ENCODE data around the gene ATG14. TPM values are rescaled to one million over a fixed set of nuclear protein-coding genes. Genes with fewer than 3 reads are reported as not detected.

ATG14 gene
- total RNA-seq, 2 donors from 2014 or later, result 6.7 to 11.1 TPM

DNA sequence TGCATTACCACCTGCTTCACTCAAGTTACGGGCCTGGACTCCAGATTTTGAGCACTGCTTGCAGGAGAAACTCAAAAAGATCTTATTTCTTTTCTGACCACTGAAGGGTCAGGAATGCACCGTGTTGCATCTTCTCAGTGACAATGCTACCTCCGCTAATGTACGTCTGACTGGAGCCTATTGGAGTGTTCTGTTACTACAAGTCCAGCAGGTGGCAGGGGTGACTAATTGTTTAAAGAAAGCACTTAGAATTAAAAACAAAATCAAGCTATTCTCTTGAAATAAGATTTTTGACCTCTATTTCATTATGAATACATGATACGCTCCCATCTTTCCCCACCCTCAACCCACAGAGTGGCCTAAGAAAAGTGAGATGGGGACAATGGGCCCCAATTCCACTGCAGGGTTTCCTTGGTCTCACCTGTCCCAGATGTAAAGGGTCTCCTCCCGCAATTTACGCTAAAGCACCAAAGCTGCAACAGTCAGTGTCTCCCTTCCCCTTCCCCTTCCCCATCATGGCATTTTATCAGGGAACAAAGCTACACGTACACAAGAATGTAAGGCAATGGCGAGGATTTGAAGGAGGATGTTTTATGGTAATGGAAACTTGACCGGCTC lies 26.5 kb upstream of the ATG14 start:
- Histone ChIP-seq H3K36me3 (no peaks in the 10 kb centered on the region), H3K27ac (no peak overlapping the region), H3K4me1 (no peaks in the 10 kb centered on the region), H3K27me3 (peaks cover 0 to 4% of the 10 kb centered on the region in 2 donors), H3K4me3 (no peak overlapping the region), H3K9me3 (no peaks in the 10 kb centered on the region)
- no peak for DNase-seq (ENCODE audit: low spot score)
- TF ChIP-seq, protein P1, sequence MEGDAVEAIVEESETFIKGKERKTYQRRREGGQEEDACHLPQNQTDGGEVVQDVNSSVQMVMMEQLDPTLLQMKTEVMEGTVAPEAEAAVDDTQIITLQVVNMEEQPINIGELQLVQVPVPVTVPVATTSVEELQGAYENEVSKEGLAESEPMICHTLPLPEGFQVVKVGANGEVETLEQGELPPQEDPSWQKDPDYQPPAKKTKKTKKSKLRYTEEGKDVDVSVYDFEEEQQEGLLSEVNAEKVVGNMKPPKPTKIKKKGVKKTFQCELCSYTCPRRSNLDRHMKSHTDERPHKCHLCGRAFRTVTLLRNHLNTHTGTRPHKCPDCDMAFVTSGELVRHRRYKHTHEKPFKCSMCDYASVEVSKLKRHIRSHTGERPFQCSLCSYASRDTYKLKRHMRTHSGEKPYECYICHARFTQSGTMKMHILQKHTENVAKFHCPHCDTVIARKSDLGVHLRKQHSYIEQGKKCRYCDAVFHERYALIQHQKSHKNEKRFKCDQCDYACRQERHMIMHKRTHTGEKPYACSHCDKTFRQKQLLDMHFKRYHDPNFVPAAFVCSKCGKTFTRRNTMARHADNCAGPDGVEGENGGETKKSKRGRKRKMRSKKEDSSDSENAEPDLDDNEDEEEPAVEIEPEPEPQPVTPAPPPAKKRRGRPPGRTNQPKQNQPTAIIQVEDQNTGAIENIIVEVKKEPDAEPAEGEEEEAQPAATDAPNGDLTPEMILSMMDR (IDR thresholded peaks at IDR 0.05), result peak; percentile 36 to 66

DNA sequence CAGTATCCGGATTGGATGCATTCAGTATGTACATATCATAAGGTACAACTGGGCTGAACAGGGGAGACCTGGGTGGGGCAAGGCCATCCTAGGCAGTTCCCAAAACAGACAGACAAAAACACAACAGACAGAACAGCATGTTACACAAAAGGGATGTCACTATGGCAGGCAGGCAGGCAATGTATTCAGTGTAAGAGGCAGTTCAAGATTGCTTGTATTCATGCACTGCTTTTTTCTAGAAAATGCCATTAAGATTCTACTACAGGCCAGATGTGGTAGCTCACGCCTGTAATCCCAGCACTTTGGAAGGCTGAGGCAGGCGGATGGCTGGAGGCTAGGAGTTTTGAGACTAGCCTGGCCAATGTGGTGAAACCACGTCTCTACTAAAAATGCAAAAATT lies 25.3 kb upstream of the ATG14 start:
- H3K4me3 ChIP-seq, result no peak overlapping the region
- no peaks in the 10 kb centered on the region for H3K9me3 ChIP-seq
- DNase-seq (ENCODE audit: low spot score), result no peak
- peaks cover 0 to 4% of the 10 kb centered on the region in 2 donors for H3K27me3 ChIP-seq
- H3K4me1 ChIP-seq, result no peaks in the 10 kb centered on the region
- no peaks in the 10 kb centered on the region for H3K36me3 ChIP-seq
- TF ChIP-seq, protein P1 (IDR thresholded peaks at IDR 0.05), result no peak
- no peak overlapping the region for H3K27ac ChIP-seq

DNA sequence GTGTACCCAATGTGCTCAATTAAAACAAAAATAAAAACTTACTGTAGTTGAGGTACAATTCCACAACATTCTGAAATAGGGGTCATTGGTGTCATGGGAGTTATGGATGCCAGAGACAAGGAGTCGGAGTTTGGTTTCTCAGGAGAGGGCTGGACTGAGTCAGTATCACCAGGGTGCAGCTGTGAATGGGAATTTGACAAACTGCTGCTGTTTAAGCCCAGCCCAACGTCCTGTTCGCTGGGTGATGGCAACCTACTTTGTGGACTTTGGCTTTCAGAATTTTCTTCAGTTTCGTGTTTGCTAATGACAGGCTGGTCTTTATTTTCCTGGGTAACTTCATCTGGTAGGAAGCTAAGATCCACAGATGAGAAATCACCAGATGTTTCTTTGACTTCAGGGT lies 24.9 kb upstream of the ATG14 start:
- Histone ChIP-seq H3K4me1 (no peaks in the 10 kb centered on the region), H3K4me3 (no peak overlapping the region), H3K36me3 (no peaks in the 10 kb centered on the region), H3K27ac (no peak overlapping the region), H3K9me3 (no peaks in the 10 kb centered on the region), H3K27me3 (peaks cover 0 to 4% of the 10 kb centered on the region in 2 donors)
- DNase-seq (ENCODE audit: low spot score), result no peak
- TF ChIP-seq, protein P1 (IDR thresholded peaks at IDR 0.05), result no peak

DNA sequence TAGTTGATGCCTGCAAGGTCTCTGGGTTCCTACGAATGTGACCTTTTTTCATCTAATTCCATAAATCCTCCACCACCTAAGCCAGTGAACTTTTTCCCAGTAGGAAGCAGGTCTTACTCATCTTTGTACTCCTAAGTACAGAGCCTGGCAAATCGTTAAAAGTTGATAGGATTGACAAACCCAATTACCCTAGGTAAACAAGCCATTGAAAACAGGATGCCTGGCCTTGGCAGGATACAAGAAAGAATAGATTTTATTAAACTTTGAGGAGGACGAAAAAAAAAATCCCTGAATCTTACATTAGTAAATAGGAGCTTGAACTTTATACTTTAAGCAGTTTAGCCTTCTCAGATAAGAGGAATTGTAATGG lies 23.2 kb upstream of the ATG14 start:
- DNase-seq (ENCODE audit: low spot score), result no peak
- no peak overlapping the region for H3K4me3 ChIP-seq
- peaks cover 0 to 4% of the 10 kb centered on the region in 2 donors for H3K27me3 ChIP-seq
- no peaks in the 10 kb centered on the region for H3K4me1 ChIP-seq
- TF ChIP-seq, protein P1 (IDR thresholded peaks at IDR 0.05), result no peak
- no peak overlapping the region for H3K27ac ChIP-seq
- no peaks in the 10 kb centered on the region for H3K9me3 ChIP-seq
- H3K36me3 ChIP-seq, result no peaks in the 10 kb centered on the region

DNA sequence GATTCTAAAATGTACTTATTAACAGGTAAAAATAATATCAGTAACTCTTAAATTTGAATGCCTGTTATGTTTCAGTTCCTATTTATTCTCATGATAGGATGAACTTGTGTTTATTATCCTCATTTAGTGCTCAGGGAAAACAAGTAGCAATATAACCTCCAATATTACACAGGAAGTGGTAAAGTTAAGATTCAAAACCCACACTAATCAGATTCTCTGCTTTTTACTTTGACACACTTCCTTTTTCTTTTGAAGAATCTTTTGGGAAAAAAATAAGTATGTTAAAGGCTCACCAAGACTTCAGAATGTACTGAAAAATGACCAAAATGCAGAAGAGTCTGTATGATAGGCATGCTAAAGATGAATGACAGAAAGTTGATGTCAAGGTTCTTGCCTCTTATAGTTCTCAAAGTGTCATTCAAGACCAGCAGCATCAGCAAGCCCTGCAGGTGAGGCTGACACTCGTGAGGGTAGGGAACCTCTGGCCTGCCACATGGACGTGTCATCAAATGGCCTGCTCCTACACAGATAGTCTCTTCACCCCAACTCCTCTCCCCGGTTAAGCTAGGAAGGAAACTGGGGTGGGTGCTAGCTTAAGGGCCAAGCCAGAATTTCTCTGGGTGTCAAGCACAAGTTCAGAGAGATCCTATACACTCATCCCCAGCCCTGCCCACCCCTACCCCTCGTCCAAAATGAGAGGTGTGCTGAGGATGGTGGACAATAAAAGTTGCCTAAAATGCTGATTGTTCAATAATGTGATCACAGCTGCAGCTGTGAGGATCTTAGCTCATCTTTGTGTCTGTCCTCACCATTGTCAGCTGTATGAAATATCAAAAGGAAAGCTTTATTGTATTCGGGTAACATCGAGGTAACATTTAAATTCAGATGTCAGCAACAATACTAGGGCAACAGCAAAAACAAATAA lies 22.5 kb upstream of the ATG14 start:
- Histone ChIP-seq H3K27ac (no peak overlapping the region), H3K9me3 (no peaks in the 10 kb centered on the region), H3K4me3 (no peak overlapping the region), H3K27me3 (peaks cover 0 to 4% of the 10 kb centered on the region in 2 donors), H3K36me3 (no peaks in the 10 kb centered on the region), H3K4me1 (no peaks in the 10 kb centered on the region)
- no peak for DNase-seq (ENCODE audit: low spot score)
- TF ChIP-seq, protein P1 (IDR thresholded peaks at IDR 0.05), result no peak

Measured in right atrium auricular region (tissue), 2 donors.